A549 (cell line): Measurements from ENCODE around the gene LRRC61. TPM values are rescaled to one million over a fixed set of nuclear protein-coding genes. Genes with fewer than 3 reads are reported as not detected.

Experiments
- ATAC-seq, 2 experiments: fragments of 200-7000 bp in 1 of 2; fragments of >200 bp in 1 of 2; cut with Nextera tagmentation in 1 of 2; cut with Tn5 transposase in 1 of 2; 3 replicates each; pipeline versions ENCODE4 v1.8.0 to v1.9.1; 2018 to 2020; ENCODE audit warnings: mild to moderate bottlenecking in 1 of 2, moderate library complexity in 1 of 2
- CTCF ChIA-PET: fragments of 300-600 bp; sonication (Branson Sonifier 250); formaldehyde crosslinking; extraction: SDS; loops from one replicate; lab custom pipeline; 2021; ENCODE audit warnings: antibody characterized with exemption, inconsistent platforms; lab: Yijun Ruan, JAX
- POLR2A ChIA-PET: fragments of 350-600 bp; formaldehyde crosslinking; extraction: SDS; loops from one replicate; lab custom pipeline; 2021; ENCODE audit warnings: antibody characterized with exemption, inconsistent platforms; lab: Yijun Ruan, JAX
- DNase-seq, 2 experiments: peaks; one replicate each; pipeline versions ENCODE4 v3.0.0 to v3.0.0-alpha.2; 2011 to 2016; ENCODE audit warnings: low read depth in 1 of 2, low spot score in 1 of 2
- FAIRE-seq: peaks from 2 replicates; lab custom pipeline; 2011; peaks lifted over from hg19 to GRCh38; lab: Jason Lieb, UNC
- H3K27ac ChIP-seq, 2 experiments: fragments of >200 bp; sonication (Bioruptor Twin); formaldehyde crosslinking; 3 replicates each; pipeline ENCODE4 v1.5.1; 2016 to 2017
- H3K4me1 ChIP-seq: fragments of >200 bp; sonication (Bioruptor Twin); formaldehyde crosslinking; 3 replicates; pipeline ENCODE4 v1.6.1; 2016
- H3K4me2 ChIP-seq: fragments of >200 bp; sonication (Bioruptor Twin); formaldehyde crosslinking; 3 replicates; pipeline ENCODE4 v1.6.1; 2016
- H3K4me3 ChIP-seq: fragments of >200 bp; sonication (Bioruptor Twin); formaldehyde crosslinking; 3 replicates; pipeline ENCODE4 v1.5.1; 2016
- H3K9me3 ChIP-seq: fragments of >200 bp; sonication (Bioruptor Twin); formaldehyde crosslinking; 3 replicates; pipeline ENCODE4 v1.6.1; 2016
- BHLHE40 ChIP-seq: IDR thresholded peaks from 2 replicates; pipeline ENCODE4 v1.6.1; 2012; ENCODE audit warnings: low read depth, low read length, inconsistent platforms
- CHD4 ChIP-seq: fragments of 200-600 bp; sonication (generic); IDR thresholded peaks from 2 replicates; pipeline ENCODE4 v1.6.1; 2016; ENCODE audit warnings: antibody characterized with exemption, mild to moderate bottlenecking, borderline replicate concordance
- ESRRA ChIP-seq: fragments of 150-350 bp; IDR thresholded peaks from 2 replicates; pipeline ENCODE4 v1.6.1; 2014; ENCODE audit warnings: mild to moderate bottlenecking, low read length, borderline replicate concordance
- FOSB ChIP-seq: fragments of 250-450 bp; sonication (Bioruptor Pico); IDR thresholded peaks from 2 replicates; pipeline ENCODE4 v1.5.0; 2020; ENCODE audit warnings: mild to moderate bottlenecking, moderate library complexity
- HDAC2 ChIP-seq: fragments of 200-600 bp; sonication (generic); IDR thresholded peaks from 2 replicates; pipeline ENCODE4 v1.6.1; 2016
- HOXA7 ChIP-seq: fragments of 250-450 bp; sonication (Bioruptor Pico); IDR thresholded peaks from 2 replicates; pipeline ENCODE4 v1.5.0; 2020; ENCODE audit warnings: mild to moderate bottlenecking, moderate library complexity
- HOXB13 ChIP-seq: fragments of 250-450 bp; sonication (Bioruptor Pico); IDR thresholded peaks from 2 replicates; pipeline ENCODE4 v1.5.0; 2020; ENCODE audit warnings: low read depth, mild to moderate bottlenecking, moderate library complexity
- JUN ChIP-seq, 2 experiments: fragments of >200 bp; sonication (Bioruptor Twin); formaldehyde crosslinking; IDR thresholded peaks; 2 replicates in 1 of 2; 3 replicates in 1 of 2; pipeline ENCODE4 v1.6.1; 2016 to 2017
- KDM1A ChIP-seq: fragments of 200-600 bp; sonication (generic); IDR thresholded peaks from 2 replicates; pipeline ENCODE4 v1.6.1; 2016; ENCODE audit warnings: low read depth, mild to moderate bottlenecking
- MAZ ChIP-seq: fragments of 150-350 bp; IDR thresholded peaks from 2 replicates; pipeline ENCODE4 v1.6.1; 2014; ENCODE audit warnings: antibody characterized with exemption, low read depth, low read length, borderline replicate concordance
- NPAS2 ChIP-seq: fragments of 250-450 bp; sonication (Bioruptor Pico); IDR thresholded peaks from 2 replicates; pipeline ENCODE4 v1.8.0; 2022; ENCODE audit warnings: mild to moderate bottlenecking, moderate library complexity, borderline replicate concordance
- POLR2A ChIP-seq: IDR thresholded peaks from 2 replicates; pipeline ENCODE4 v1.6.1; 2012; ENCODE audit warnings: mild to moderate bottlenecking, low read length
- RAD21 ChIP-seq, 2 experiments: fragments of >200 bp in 1 of 2; sonication (Bioruptor Twin) in 1 of 2; formaldehyde crosslinking in 1 of 2; IDR thresholded peaks in 1 of 2; conservative IDR thresholded peaks in 1 of 2; 2 replicates in 1 of 2; 3 replicates in 1 of 2; pipeline ENCODE4 v1.6.1; 2012 to 2018; ENCODE audit warnings: inconsistent platforms in 1 of 2
- SMC3 ChIP-seq: fragments of >200 bp; sonication (Bioruptor Twin); formaldehyde crosslinking; IDR thresholded peaks from 3 replicates; pipeline ENCODE4 v1.6.1; 2018; ENCODE audit warnings: inconsistent platforms
- TFCP2L1 ChIP-seq: fragments of 250-450 bp; sonication (Bioruptor Pico); IDR thresholded peaks from 2 replicates; pipeline ENCODE4 v1.5.0; 2021; ENCODE audit warnings: mild to moderate bottlenecking
- ZC3H11A ChIP-seq: fragments of 450-650 bp; IDR thresholded peaks from 2 replicates; pipeline ENCODE4 v1.6.1; 2014; ENCODE audit warnings: antibody characterized with exemption, mild to moderate bottlenecking
- WGBS: methylation state at CpG from one replicate; pipeline ENCODE4 v1.1.6; 2017; ENCODE audit errors: missing lambda C conversion rate; 5-methylcytosine and 5-hydroxymethylcytosine counted together
- polyA plus RNA-seq, 4 experiments: library from polyadenylated mRNA; depleted of rRNA in 3 of 4; stranded (reverse); fragments of >200 nt; fragmentation: RNase III in 1 of 4; extraction: RNeasy Plus Mini Kit Qiagen cat#74134 plus additional on column Dnase treatment in 1 of 4; gene quantifications; 2 replicates in 3 of 4; 3 replicates in 1 of 4; pipeline ENCODE4 v1.2.3, GENCODE V29; 2011 to 2017
- TF ChIP-seq, protein P1 (sequence below): fragments of 450-650 bp; IDR thresholded peaks from 2 replicates; pipeline ENCODE4 v1.6.1; 2014; ENCODE audit warnings: antibody characterized with exemption
- TF ChIP-seq, protein P2 (sequence below): fragments of >200 bp; sonication (Bioruptor Twin); formaldehyde crosslinking; IDR thresholded peaks from 3 replicates; pipeline ENCODE4 v1.5.1; 2016
- TF ChIP-seq, protein P3 (sequence below): fragments of >200 bp; sonication (Bioruptor Twin); formaldehyde crosslinking; IDR thresholded peaks from 3 replicates; pipeline ENCODE4 v1.6.1; 2016
- TF ChIP-seq, protein P4 (sequence below): fragments of 200-600 bp; sonication (generic); IDR thresholded peaks from 2 replicates; pipeline ENCODE4 v1.6.1; 2016; ENCODE audit warnings: antibody characterized with exemption, mild to moderate bottlenecking, moderate library complexity

Gene LRRC61
- polyA plus RNA-seq, 2 of the 4 experiments (the other 2 are of a cell fraction) = 0.19 to 0.22 TPM

DNA sequence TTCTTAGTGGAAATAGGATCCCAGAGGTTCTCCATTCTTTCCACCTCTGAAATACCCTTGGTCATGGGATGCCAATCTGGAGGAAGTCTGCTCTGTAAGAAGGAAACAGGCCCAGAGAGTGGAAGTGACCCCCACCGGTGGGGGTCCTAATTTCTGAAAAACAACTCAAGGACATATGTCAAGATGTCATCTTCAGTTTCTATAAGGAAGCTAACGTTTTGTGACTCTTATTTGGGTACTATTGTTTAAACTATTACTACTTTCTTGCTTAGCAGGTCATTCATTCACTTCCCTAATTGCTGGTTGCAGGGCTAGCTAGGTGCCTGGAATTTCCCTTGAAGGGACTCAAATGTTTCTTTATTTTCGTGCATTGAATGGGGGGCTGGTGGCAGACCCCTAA lies 54.0 kb downstream of the LRRC61 start (continued):
- TF ChIP-seq TFCP2L1 (CRISPR knock-in tag) = no peak
- no peak for TF ChIP-seq JUN (IDR thresholded peaks at IDR 0.05)

DNA sequence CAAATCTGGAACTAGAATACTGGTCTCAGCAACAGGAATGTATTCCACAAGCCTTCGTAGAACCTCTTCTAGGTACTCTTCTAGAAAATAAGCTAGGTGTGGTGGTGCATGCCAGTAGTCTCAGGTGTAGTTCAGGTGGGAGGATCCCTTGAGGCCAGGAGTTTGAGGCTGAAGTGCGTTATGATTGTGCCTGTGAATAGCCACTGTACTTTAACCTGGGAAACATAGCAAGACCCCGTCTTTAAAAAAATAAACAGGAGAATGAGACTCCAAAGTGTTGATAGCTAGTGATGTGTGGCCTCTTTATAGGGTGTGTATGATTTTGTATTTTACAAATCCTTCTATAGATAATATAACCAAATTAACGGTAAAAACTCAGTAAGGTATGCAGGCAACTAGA lies 54.5 kb downstream of the LRRC61 start:
- WGBS = 20% methylated on average over 4 of the region's 4 CpGs
- Histone ChIP-seq H3K27ac (peak overlapping the region; percentile 97 to 100), H3K4me1 (peaks cover 37% of the 10 kb centered on the region), H3K4me2 (peak overlapping the region; percentile 93), H3K9me3 (no peaks in the 10 kb centered on the region), H3K4me3 (no peak overlapping the region)
- TF ChIP-seq HDAC2 (no peak), HOXA7 (CRISPR knock-in tag) (no peak), RAD21 (conservative IDR thresholded peaks at IDR 0.05 in 1 of 2, IDR thresholded peaks at IDR 0.05 in 1 of 2) (no peak), POLR2A (no peak), FOSB (no peak)
- TF ChIP-seq, protein P1, sequence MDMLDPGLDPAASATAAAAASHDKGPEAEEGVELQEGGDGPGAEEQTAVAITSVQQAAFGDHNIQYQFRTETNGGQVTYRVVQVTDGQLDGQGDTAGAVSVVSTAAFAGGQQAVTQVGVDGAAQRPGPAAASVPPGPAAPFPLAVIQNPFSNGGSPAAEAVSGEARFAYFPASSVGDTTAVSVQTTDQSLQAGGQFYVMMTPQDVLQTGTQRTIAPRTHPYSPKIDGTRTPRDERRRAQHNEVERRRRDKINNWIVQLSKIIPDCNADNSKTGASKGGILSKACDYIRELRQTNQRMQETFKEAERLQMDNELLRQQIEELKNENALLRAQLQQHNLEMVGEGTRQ = no peak
- FAIRE-seq = no peak
- POLR2A ChIA-PET = interaction anchor here (0.7 to 2.1 kb wide), 3 partner anchors 8 to 651 kb away, joined by 4 to 44 read pairs (median 5); partner anchors contain the start of genes ABCB8 and REPIN1
- DNase-seq = no peak
- CTCF ChIA-PET = interaction anchor here (0.5 to 2.0 kb wide), 11 partner anchors 8 to 72 kb away, joined by 3 to 12 read pairs (median 4); partner anchors contain the start of gene REPIN1
- no peak for ATAC-seq

DNA sequence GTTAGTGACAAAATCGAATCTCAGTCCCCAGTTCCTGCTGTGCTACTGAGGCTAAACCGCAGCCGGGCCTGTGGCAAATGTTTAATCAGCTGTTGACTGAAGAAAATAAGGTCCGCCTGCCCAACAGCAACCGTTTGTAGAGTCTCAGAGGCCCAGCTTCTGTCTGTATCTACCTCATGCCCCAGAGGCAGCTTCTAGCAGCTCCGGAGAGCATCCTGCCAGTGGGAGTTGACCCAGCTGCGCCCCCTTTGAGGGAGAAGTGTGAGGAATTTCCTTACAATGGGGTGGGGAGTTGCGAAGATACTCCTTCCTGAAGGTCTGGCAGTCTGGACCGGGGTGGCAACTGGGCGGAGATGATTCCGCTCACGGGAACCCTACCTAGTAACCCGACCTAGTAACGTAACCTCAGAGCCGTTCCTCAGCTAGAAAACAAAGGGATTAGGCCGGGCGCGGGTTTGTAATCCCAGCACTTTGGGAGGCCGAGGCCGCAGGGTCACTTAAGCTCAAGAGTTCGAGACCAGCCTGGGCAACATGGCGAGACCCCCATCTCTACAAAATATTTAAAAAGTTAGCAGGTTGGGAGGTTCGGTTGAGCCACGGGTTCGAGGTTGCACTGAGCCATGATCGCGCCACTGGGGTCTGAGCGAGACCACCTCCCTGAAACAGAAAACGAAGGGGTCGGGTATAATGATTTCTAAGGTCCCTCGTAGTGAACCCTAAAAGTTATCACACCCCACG lies 55.1 kb downstream of the LRRC61 start:
- H3K27ac ChIP-seq = peak overlapping the region; percentile 97 to 100
- ATAC-seq = peak; percentile 54 to 60
- ChIA-PET CTCF (interaction anchor here (0.8 to 2.0 kb wide), 8 partner anchors 9 to 71 kb away, joined by 3 to 12 read pairs (median 4); partner anchors contain the start of gene REPIN1), POLR2A (interaction anchor here (0.7 to 2.1 kb wide), 4 partner anchors 9 to 650 kb away, joined by 4 to 44 read pairs (median 8); partner anchors contain the start of genes ABCB8 and REPIN1)
- H3K4me1 ChIP-seq = peaks cover 37% of the 10 kb centered on the region
- H3K9me3 ChIP-seq = no peaks in the 10 kb centered on the region
- peak overlapping the region; percentile 90 for H3K4me3 ChIP-seq
- peak overlapping the region; percentile 93 for H3K4me2 ChIP-seq
- no peak for FAIRE-seq
- peak; percentile 72 to 84 for DNase-seq
- WGBS = 3% methylated on average over 22 of the region's 32 CpGs
- no peak for TF ChIP-seq HOXB13 (CRISPR knock-in tag)
- TF ChIP-seq SMC3 = peak; percentile 19; the same call in 1 of the 3 replicates
- 0 out of 5 replicates have a peak, but pooled peaks have one; percentile 18 for TF ChIP-seq RAD21 (conservative IDR thresholded peaks at IDR 0.05 in 1 of 2, IDR thresholded peaks at IDR 0.05 in 1 of 2)
- no peak for TF ChIP-seq TFCP2L1 (CRISPR knock-in tag)
- TF ChIP-seq CHD4 = no peak
- peak in 1 of 2 experiments; percentile 16; a peak in 2 of 5 replicates for TF ChIP-seq JUN (IDR thresholded peaks at IDR 0.05)
- no peak for TF ChIP-seq BHLHE40
- peak; percentile 17; the same call in 1 of the 2 replicates for TF ChIP-seq POLR2A
- TF ChIP-seq NPAS2 (CRISPR knock-in tag) = no peak
- TF ChIP-seq ESRRA = no peak
- TF ChIP-seq, protein P2, sequence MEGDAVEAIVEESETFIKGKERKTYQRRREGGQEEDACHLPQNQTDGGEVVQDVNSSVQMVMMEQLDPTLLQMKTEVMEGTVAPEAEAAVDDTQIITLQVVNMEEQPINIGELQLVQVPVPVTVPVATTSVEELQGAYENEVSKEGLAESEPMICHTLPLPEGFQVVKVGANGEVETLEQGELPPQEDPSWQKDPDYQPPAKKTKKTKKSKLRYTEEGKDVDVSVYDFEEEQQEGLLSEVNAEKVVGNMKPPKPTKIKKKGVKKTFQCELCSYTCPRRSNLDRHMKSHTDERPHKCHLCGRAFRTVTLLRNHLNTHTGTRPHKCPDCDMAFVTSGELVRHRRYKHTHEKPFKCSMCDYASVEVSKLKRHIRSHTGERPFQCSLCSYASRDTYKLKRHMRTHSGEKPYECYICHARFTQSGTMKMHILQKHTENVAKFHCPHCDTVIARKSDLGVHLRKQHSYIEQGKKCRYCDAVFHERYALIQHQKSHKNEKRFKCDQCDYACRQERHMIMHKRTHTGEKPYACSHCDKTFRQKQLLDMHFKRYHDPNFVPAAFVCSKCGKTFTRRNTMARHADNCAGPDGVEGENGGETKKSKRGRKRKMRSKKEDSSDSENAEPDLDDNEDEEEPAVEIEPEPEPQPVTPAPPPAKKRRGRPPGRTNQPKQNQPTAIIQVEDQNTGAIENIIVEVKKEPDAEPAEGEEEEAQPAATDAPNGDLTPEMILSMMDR = peak; percentile 29; the same call in 2 of the 3 replicates

DNA sequence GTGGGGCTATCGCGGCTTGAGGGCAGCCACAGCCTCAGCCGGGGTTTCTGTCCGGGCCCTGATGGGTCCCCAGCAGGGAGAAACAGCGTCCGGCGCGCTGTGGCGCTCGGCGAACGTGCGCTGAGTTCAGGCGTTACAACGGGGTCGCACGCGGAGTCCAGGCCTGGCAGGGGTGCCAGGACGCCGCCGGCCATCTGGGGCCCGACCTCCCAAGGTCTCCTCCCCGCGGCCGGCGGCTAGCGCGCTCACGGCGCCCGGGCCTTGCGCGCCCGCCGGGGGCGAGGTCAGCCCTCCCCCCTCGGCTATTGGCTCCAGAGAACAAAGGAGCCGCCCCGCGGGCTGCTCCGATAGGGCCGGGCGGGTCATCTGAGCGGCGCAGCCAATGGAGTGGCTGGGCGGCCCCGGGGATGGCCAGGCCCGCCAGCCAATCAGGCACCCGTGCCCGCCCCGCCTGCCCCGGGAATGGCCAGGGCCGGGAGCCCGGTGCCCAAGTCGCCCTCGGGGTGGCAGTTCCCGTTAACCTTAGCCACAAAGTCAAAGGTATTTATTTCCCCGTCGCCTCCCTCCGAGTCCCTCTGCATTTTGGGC lies 55.8 kb downstream of the LRRC61 start, which contains the start of gene ZNF775:
TSS of gene ZNF775 (plus strand) at position 478 of the 588 bp plus-strand sequence. CDS start 9,141 bp downstream, outside the sequence.
- Histone ChIP-seq H3K9me3 (no peaks in the 10 kb centered on the region), H3K4me3 (peak within 1 kb of the TSS; percentile 90), H3K4me1 (peaks cover 37% of the 10 kb centered on the region), H3K4me2 (peak within 1 kb of the TSS; percentile 93), H3K27ac (peak within 1 kb of the TSS; percentile 97 to 100)
- CTCF ChIA-PET = interaction anchor here (1.0 to 1.3 kb wide), 3 partner anchors 8 to 20 kb away, joined by 3 to 9 read pairs (median 4); partner anchors contain the start of gene REPIN1
- WGBS = 0% methylated on average over 10 of the region's 60 CpGs
- ATAC-seq (peak; percentile 91 to 97), FAIRE-seq (no peak), DNase-seq (peak; percentile 94 to 100)
- POLR2A ChIA-PET = interaction anchor here (1.3 to 2.1 kb wide), 2 partner anchors 10 to 649 kb away, joined by 5 to 44 read pairs; partner anchors contain the start of genes ABCB8 and REPIN1
- TF ChIP-seq KDM1A (no peak), MAZ (no peak), ZC3H11A (no peak)
- TF ChIP-seq, protein P3, sequence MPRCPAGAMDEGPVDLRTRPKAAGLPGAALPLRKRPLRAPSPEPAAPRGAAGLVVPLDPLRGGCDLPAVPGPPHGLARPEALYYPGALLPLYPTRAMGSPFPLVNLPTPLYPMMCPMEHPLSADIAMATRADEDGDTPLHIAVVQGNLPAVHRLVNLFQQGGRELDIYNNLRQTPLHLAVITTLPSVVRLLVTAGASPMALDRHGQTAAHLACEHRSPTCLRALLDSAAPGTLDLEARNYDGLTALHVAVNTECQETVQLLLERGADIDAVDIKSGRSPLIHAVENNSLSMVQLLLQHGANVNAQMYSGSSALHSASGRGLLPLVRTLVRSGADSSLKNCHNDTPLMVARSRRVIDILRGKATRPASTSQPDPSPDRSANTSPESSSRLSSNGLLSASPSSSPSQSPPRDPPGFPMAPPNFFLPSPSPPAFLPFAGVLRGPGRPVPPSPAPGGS = peak; percentile 91; the same call in 2 of the 3 replicates
- TF ChIP-seq, protein P4, sequence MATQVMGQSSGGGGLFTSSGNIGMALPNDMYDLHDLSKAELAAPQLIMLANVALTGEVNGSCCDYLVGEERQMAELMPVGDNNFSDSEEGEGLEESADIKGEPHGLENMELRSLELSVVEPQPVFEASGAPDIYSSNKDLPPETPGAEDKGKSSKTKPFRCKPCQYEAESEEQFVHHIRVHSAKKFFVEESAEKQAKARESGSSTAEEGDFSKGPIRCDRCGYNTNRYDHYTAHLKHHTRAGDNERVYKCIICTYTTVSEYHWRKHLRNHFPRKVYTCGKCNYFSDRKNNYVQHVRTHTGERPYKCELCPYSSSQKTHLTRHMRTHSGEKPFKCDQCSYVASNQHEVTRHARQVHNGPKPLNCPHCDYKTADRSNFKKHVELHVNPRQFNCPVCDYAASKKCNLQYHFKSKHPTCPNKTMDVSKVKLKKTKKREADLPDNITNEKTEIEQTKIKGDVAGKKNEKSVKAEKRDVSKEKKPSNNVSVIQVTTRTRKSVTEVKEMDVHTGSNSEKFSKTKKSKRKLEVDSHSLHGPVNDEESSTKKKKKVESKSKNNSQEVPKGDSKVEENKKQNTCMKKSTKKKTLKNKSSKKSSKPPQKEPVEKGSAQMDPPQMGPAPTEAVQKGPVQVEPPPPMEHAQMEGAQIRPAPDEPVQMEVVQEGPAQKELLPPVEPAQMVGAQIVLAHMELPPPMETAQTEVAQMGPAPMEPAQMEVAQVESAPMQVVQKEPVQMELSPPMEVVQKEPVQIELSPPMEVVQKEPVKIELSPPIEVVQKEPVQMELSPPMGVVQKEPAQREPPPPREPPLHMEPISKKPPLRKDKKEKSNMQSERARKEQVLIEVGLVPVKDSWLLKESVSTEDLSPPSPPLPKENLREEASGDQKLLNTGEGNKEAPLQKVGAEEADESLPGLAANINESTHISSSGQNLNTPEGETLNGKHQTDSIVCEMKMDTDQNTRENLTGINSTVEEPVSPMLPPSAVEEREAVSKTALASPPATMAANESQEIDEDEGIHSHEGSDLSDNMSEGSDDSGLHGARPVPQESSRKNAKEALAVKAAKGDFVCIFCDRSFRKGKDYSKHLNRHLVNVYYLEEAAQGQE = peak; percentile 30; the same call in 1 of the 2 replicates
